NCI-H345 (cell line): ENCODE measurements around the gene ETV6.

ENCODE experiments used
- DNase-seq: peaks from one replicate; lab custom pipeline; 2025; lab: John Stamatoyannopoulos, UW

Gene ETV6

DNA sequence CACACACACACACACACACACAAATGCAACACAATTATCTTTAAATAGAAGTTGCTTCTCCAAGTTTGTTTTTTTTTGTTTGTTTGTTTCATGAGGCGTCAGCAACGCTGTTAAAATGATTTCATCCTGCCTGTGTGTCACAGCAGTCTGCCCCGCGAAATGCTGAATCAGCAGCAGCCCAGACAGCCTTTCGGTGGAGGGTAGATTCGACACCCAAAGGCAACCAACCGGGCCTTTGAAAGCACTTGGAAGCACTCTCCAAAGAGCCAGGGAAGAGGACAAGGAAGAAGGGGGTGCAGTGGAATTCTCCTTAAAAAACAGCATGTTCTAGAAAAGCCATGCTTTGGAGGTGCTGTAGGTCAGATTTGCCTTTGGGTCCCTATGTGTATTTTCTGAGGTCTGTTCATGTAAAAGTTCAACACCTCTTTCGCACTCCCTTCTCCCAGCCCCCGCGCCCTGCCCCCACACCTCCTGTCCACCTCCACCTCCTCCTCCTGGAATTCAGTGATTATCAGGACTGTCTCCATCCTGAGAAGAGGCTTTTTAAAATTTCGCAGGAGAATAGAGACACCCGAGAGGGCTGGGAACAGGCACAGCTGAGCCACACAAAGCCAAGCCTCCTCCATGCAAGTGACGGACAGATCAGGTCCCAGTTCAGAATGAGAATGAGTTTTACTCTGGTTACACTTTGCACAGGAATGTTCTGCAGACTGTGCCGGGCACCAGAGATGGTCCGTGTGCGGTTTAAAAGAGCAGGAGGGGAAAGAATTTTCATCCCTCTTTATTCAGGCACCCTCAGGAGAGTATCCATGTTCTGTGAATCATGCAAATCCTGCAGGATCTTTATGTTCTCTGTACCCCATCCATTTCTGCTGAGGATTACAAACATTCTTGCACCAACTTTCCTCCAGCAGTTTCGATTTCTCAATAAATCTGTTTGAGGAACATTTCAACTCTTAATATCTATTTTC lies 177.9 kb downstream of the ETV6 start:
- no peak for DNase-seq

DNA sequence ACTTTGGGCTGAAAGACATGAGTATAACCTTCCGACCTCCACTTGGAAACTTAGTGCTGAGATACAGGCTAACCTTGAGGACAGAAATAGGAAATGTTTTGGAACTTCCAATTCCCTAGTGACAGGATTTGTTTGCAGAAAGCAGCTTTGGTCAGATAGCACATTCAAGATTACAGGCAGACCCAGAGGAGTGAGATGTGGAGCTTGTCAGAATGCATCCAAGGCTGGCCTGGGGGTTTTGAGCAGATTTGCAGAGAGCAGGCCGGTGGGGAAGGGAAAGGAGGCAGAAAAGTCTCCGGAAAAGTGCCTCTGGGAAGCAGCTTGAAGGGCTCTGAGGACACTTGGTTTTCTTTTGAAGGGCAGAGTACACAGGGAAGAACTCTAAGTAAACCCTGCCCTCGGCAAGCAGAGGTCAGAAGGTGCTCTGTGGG lies 180.3 kb downstream of the ETV6 start:
- no peak for DNase-seq

DNA sequence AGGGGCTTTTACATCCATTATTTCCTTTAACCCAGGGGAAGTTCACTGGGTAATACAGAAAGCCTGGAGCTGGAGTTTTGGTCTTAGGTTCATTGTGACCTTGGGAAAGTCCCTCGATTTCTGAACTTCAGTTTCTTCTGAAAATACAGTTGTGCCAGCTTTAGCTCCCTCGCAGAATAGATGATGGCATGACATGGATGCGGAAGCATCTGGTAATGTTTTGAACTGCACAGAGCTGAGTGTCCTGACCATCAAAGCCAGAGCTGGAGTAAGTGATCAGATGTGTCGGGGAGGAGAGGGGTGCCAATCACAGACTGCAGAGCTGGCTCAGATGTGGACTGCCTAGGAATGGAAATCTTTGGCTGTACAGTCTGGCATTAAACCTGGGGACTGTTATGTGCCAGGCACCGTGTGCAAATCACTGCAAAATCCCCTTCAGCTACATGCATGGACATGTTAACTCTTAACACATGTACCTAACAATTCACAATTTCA lies 180.9 kb downstream of the ETV6 start:
- DNase-seq: no peak

DNA sequence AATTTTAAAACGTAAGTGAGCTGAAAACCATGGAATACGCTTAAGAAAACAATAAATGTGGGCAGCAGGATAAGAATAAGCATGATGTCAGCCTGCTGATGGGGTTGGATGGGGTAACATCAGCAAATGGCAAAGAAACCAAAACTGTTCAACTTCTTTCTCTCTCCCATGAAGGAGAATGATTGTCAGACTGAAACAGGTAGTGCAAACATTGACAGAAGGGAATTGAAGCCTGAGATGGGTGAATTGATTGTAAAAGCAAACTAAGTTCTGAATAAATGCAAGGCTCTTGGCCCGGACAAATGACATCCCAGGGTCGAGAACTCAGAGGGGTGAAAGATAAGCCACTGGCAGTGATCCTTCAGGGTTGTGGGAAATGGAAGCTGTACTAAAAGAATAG lies 182.6 kb downstream of the ETV6 start:
- peak; percentile 16 for DNase-seq

DNA sequence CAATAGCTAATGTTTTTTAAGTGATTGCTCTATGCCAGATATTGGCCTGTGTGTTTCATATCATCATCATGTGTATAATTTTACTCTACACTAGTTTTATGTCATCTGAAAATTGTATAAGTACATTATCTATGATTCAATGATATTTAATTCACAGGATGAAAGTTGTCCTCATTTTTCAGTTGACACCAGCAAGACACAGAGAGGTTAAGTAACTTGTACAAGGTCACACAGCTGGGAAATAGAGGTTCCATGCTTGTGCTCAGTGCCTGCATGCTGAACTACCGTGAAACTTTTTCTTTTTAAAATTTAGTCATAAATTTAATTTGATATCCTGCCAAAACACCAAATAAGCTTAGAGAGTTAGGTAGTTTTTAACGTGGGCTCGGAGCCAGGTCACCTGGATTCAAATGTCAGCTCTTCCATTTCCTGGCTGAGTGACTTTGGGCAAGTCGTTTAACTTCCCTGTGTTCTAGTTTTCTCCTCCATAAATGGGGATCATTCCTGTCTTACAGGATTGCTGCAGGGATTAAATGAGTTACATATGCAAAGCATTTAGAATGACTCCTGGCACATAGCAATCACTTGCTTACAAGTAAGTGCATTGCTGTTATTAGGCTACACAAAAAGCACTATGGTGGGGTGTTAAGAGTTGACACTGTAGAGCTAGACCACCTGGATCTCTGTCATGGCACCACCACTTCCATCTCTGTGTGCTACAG lies 183.9 kb downstream of the ETV6 start:
- no peak for DNase-seq

DNA sequence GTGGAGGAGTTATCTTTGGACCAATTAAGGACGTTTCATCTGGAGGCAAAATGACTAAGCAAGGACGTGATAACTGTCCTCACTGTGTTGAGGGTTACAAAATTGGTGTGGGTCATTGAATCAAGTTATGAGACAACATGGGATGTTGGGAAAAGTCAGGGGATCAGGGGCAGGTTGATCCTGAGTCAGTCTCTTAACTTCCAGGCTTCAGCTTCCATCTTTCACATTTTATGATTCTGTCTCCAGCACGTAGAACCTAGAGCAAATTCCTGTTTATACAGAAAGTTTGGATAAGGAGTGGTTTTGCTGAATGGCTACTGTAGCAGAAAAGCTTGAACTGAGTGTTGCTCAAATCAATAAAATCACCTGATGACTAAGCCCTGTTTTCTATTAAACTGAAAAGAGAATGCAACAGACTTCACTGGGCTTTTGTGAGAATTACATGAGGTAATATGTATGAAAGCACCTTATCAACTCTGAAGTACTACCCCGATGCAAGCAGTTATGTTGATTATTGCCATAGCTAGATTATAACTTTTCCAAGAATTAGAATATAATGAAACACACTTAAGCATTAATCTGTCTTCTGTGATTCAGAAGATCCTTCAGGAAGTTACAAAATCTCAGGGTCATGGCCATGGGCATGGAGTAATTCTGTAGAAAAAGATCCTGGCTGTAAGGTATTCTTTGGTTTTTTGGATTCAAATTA lies 184.8 kb downstream of the ETV6 start:
- peak; percentile 23 for DNase-seq

DNA sequence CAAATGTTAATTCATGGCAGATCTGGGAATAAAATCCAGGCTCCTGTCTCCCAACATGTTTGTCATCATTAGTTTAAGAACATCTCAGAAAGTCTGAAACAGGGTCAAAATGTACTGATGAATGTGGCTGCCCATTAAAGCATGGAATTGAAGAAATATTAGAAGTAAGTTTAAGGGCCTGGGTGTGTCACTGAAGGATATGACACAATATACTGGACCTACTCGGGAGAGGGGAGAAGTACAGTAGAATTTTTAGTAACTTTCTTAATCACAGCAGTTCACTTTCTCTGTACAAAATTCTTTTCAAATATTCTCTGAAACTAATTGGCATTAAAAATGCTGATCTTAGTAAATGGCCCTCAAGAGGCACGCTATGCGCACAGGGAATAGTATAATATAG lies 185.5 kb downstream of the ETV6 start:
- no peak for DNase-seq

DNA sequence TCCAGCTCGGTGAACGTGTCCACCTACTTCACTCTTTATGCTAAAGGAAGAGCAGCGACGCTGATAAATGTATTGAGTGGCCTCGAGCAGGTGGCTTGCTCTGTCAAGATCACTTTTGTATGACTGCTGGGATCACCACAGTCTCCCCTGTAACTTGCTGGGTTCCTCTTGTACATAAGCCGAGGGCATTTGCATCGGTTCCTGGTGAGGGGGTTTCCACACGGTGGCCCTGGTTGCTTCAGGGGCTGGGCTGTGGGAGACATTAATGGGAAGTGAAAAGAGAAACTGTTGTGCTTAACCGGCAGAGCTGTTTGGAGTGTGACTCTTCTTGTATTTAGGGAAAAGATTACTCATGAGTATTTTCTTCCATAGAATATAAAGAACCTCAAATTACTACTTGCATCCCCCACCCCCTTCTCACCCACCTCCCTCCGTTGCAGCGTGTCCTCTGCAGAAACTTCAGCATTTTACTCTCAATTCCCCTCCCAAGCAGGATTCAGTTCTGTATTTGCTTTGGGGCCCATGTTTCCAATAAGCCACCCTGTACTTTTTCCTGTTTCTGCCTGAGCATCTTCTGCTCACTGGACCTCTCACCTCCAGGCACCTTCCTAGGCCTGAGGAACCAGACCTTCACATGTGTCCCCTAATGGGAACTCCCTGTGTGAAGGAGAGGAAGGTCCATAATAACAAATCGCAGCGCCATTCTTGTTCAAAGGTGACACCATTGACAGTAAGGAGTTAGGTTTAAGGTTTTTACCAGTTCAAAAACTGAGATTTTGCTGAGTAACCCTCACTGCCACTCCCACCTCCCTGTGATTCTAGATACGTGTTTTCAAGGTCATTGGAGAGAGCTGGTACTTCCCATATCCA lies 187.0 kb downstream of the ETV6 start:
- DNase-seq: peak; percentile 65

DNA sequence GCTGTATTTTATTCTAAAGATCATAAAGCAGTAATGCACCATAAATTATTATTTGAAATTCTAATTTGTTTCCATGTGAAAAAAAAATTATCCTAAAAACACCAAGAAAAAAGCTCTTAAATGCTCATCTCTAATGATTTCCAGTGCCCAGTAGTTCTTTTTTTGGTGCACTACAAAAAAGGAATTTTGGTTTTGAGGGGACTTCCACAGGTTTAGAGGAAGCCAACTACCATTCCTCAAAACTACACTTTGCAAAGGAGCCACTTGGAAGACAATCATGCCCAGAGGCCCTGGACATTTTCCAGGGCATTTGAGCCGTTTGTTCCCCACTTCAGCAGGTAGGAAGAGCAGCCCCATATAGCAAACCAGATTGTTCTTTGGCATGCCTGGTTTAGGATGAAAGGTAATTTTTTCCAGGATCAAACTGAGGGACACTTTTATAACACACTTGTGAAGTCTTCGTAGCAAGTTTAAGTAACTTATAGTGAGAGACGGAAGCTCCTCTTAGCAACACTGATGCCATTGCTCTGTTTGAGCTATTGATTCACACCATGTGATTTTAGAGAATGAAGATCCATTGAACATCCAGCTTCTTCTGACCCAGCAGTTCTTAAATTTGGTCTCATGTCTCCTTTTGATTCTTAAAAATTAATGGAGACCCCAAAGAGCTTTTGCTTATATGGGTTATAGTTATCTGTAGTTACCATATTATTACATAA lies 187.9 kb downstream of the ETV6 start:
- peak; percentile 18 for DNase-seq

DNA sequence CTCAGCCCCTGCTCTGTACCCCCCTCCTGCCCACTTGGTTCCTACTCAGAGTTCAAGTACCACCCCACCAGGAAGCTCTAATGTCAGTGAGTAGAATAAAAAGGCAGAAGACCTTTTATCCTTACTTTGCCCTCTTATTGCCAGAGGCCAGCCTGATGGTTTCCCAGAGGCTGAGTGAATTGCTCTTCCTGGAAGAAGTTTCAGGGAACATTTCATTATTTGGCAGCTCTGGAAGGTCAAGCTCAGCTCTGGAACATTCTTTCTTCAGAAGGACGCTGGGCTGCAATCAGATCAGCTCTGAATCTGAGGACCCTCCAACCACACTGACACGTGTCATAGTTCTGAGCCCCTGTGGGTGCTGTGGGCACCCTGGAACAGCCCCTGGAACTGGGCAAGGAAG lies 188.9 kb downstream of the ETV6 start:
- DNase-seq: no peak

DNA sequence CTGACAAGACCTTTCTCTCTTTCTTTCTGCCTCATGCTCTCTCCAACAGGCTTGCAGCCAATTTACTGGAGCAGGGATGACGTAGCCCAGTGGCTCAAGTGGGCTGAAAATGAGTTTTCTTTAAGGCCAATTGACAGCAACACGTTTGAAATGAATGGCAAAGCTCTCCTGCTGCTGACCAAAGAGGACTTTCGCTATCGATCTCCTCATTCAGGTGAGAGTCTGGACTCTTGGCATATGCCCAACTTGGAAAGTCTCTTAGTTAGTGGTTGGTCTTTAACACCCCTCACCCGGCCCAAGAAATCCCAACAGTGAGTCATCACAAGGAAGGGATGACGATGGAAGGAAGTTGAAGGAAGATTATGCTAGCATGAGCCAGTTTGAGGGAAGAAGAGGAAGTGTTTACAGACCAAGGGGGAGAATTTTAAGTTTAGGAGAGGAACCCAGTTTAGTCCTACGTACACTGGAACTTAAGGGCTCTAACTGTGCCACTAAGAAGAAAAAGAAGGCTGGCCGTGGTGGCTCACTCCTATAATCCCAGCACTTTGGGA lies 189.7 kb downstream of the ETV6 start:
- DNase-seq: peak; percentile 92

DNA sequence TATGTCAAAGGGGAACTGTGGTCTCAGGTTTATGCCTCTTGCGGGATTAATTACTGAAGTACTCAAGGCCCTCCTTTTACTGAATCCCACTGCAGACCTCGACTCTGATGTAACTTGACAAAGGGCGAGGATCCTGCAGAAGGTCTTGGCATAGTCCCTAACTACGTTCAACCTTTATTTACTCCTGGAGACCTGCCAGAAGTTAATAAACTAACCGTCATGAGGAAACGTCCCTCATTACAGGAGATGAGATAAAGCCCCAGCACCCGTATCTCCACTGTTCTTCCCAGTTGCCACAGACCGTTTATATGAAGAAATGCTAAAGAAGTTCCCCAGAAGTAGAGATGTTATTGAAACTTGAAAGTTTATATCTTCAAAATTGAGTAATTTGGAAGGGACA lies 190.9 kb downstream of the ETV6 start:
- DNase-seq: peak; percentile 54

DNA sequence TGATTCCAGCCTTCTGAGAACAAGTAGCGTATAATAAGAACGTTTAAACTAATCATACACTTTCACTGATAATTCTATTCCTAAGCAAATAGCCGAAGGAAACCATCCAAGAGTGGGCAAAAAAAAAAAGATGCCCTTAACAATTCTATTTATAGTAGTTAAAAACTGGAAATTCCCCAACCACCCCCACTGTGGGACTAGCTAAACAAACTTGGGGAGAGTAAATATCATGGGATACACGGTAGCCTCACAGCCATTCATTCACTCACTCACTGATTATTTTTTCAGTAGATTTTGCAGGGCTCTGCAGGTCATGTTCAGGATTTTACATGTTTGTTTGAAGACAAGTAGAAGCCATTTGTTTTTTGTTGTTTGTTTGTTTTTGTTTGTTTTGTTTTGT lies 197.0 kb downstream of the ETV6 start:
- peak; percentile 34 for DNase-seq

DNA sequence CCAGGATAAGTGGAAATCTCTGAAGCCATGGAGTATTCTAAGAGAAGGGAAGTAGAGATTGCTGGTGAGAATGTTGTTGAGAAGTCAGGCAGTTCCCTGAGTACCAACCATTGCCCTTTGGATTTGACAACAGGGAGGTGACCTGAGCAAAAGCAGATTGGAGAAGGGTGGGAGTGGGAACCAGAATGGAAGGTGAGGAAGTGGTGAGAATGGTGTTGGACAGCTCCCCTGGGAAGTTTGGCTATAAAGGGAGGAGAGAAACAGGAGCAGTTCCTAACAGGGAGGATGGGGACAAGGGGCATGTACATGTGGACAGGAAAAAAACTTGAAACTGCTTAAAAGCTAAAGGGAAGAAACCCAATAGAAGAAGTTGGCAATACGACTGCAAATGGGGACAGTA lies 198.1 kb downstream of the ETV6 start:
- no peak for DNase-seq

DNA sequence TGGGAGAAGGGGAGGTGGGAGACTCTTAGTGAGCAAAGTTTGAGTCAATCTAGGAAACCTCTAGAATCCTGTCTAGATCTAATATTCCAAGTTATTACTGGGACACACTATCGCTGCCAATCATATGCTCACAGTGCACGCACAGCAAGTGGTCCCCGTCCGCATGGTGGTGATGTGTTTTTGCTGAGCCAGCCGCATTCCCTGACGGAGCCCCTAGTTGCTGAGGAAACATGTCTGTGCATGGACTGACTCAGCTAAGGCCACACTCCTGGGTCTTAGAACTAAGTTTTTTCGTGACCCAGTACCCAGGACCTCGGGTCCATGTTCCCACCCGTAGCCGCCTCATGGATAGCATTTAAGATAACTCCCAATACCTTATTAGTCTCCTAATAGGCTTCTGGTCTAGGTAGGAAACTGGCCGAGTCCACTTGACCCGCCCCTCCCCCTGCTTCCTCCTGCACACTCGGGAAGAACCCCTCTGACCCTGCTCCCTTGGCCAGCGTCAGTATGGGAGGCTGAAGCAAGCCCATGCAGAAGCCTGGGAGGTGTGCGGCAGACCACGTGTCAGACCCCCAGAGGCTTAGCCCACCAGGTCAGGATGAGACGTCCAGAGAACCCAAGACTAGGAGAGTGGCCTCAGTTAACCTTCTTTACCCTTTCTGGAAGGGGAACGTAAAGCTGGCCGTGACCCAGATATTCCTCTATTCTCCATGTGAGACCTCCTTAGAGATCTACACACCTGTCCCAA lies 200.5 kb downstream of the ETV6 start:
- DNase-seq: no peak

DNA sequence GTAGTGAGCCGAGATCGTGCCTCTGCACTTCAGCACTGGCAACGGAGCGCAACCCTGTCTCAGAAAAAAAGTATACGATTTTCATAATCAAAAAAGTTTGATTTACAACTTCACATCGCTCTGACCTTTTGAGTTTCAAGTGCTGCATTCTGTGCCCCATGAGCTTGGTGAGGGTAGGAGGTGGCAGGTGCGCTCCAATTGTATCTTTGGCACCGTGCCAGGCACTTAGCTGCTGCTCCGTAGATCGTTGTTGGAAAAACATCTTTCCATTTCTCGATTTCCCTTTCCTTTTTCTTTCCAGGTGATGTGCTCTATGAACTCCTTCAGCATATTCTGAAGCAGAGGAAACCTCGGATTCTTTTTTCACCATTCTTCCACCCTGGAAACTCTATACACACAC lies 203.7 kb downstream of the ETV6 start:
- DNase-seq: peak; percentile 89

DNA sequence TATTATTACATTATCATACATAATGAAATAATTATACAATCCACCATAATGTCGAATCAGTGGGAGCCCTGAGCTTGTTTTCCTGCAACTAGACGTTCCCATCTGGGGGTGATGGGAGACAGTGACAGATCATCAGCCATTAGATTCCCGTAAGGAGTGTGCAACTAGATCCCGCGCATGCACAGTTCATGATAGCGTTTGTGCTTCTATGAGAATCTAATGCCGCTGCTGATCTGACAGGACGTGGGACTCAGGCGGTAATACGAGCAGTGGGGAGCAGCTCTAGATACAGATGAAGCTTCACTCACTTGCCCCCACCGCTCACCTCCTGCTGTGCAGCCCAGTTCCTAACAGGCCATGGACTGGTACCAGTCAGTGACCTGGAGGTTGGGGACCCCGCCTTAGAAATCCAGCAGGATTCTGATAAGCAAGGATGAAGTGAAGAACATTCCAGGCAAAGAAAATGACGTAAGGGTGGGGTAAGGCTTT lies 204.6 kb downstream of the ETV6 start:
- DNase-seq: peak; percentile 18

DNA sequence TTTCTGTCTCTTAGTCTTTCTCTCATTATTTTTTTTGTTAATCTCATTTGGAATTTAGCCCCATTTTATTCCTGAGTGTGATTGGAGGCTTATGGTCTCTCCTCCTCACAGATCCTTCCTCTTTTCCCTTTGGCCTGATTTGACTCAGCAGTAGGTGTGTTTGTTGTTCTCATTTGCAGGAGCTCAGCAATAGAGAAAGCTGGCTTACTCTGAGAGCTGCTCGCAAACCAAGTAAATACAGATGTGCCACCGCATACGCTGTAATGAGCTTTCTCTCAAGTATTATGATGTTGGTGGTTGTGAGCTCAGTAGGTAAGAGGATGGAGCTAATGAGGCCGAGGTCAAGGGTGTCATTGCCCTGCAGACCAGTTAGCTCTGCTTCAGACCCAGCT lies 206.5 kb downstream of the ETV6 start:
- DNase-seq: peak; percentile 72

DNA sequence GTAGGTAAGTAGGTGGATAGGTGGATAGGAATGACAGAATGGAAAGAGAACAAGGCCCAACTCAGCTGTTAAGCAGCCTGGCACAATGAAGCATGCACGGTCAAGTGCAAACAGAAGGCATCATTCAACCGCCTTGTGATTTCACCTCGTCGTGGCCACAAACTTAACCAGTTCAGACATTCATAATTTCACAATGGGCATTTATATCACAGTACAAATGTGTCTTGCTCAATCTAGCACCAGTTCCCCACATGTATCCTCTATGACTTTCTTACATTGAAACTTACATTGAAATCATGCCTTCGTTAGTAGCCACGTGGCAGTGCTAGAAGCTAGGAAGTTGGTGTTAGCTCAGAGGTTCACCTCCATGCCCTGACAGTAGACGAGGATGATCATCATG lies 207.5 kb downstream of the ETV6 start:
- DNase-seq: no peak
